Endothelial cell (in vitro differentiated cells): ENCODE results near the gene LGALS12. TPM values are rescaled to one million over a fixed set of nuclear protein-coding genes. Genes with fewer than 3 reads are reported as not detected.

ENCODE experiments used
- DNase-seq: peaks from one replicate; pipeline ENCODE4 v3.0.0; 2021; ENCODE audit warnings: low spot score
- H3K27ac Mint-ChIP-seq: one replicate; pipeline ENCODE4 v1.8.0; 2021; ENCODE audit warnings: mixed read lengths, inconsistent platforms; ENCODE audit not compliant: unreplicated experiment
- H3K27me3 Mint-ChIP-seq: one replicate; pipeline ENCODE4 v1.8.0; 2021; ENCODE audit warnings: mild to moderate bottlenecking, moderate library complexity, mixed read lengths, inconsistent platforms; ENCODE audit not compliant: unreplicated experiment
- H3K36me3 Mint-ChIP-seq: one replicate; pipeline ENCODE4 v1.8.0; 2021; ENCODE audit warnings: mild to moderate bottlenecking, low read depth, mixed read lengths, inconsistent platforms; ENCODE audit not compliant: unreplicated experiment
- H3K4me1 Mint-ChIP-seq: one replicate; pipeline ENCODE4 v1.8.0; 2021; ENCODE audit warnings: mild to moderate bottlenecking, mixed read lengths, inconsistent platforms; ENCODE audit not compliant: unreplicated experiment
- H3K4me3 Mint-ChIP-seq: one replicate; pipeline ENCODE4 v1.8.0; 2021; ENCODE audit warnings: mild to moderate bottlenecking, mixed read lengths, inconsistent platforms; ENCODE audit not compliant: unreplicated experiment
- H3K9me3 Mint-ChIP-seq: one replicate; pipeline ENCODE4 v1.8.0; 2021; ENCODE audit warnings: mixed read lengths, inconsistent platforms; ENCODE audit not compliant: unreplicated experiment
- CTCF ChIP-seq: fragments of 200-600 bp; sonication (generic); IDR thresholded peaks from one replicate; pipeline ENCODE4 v1.5.0; 2021; ENCODE audit warnings: antibody characterized with exemption; ENCODE audit not compliant: unreplicated experiment
- total RNA-seq: library from RNA; stranded (reverse); fragmentation: NEBNext Ultra II Directional; extraction: Animal tissue kit (Norgen Biotek cat#: 25700); gene quantifications from one replicate; pipeline ENCODE4 v1.2.1, GENCODE V29; 2021; ENCODE audit not compliant: unreplicated experiment

LGALS12 gene
- total RNA-seq, 1 donor from 2014 or later = 0.67 TPM

- no peak for DNase-seq
- Mint-ChIP-seq H3K27me3 (no peaks in the 10 kb centered on the region), H3K9me3 (no peaks in the 10 kb centered on the region), H3K4me3 (no peak within 1 kb of the TSS), H3K27ac (no peak within 1 kb of the TSS), H3K4me1 (peaks cover 6% of the 10 kb centered on the region), H3K36me3 (no peaks in the 10 kb centered on the region)
- TF ChIP-seq CTCF = no peak
Observed at GRCh38 chr11:63563201-63564055, 57.5 kb downstream of the LGALS12 start, which contains the start of gene PLAAT2. TSS of gene PLAAT2 (minus strand) at chr11:63563379. CDS start at chr11:63563324, 55 bp downstream.

GRCh38 chr11:63564056-63564774 lies 58.3 kb downstream of the LGALS12 start:
- no peak overlapping the region for H3K4me3 Mint-ChIP-seq
- H3K27ac Mint-ChIP-seq = no peak overlapping the region
- H3K27me3 Mint-ChIP-seq = no peaks in the 10 kb centered on the region
- H3K36me3 Mint-ChIP-seq = no peaks in the 10 kb centered on the region
- peaks cover 6% of the 10 kb centered on the region for H3K4me1 Mint-ChIP-seq
- no peaks in the 10 kb centered on the region for H3K9me3 Mint-ChIP-seq
- TF ChIP-seq CTCF = no peak
- no peak for DNase-seq

GRCh38 chr11:63564784-63565350 lies 59.0 kb downstream of the LGALS12 start:
- H3K4me3 Mint-ChIP-seq = no peak overlapping the region
- H3K4me1 Mint-ChIP-seq = peaks cover 5% of the 10 kb centered on the region

More at GRCh38 chr11:63564784-63565350, 59.0 kb downstream of the LGALS12 start:
- Mint-ChIP-seq H3K27me3 (no peaks in the 10 kb centered on the region), H3K27ac (no peak overlapping the region), H3K36me3 (no peaks in the 10 kb centered on the region), H3K9me3 (no peaks in the 10 kb centered on the region)
- no peak for DNase-seq
- TF ChIP-seq CTCF = no peak

Other genes starting within 250 kb of the LGALS12 start
- not detected for gene SLC22A9, start 136.3 kb upstream of the LGALS12 start, total RNA-seq
- 3.8 TPM for gene PLAAT5, start 14.9 kb upstream of the LGALS12 start, total RNA-seq
- not detected for gene PLAAT4, start 30.7 kb downstream of the LGALS12 start, total RNA-seq
- not detected for gene PLAAT2, start 57.3 kb downstream of the LGALS12 start, total RNA-seq
- gene PLAAT3, start 108.3 kb downstream of the LGALS12 start, total RNA-seq = 14.1 TPM
- gene ATL3, start 165.3 kb downstream of the LGALS12 start, total RNA-seq = 35.6 TPM
- gene RTN3, start 175.4 kb downstream of the LGALS12 start, total RNA-seq = 103 TPM